HG02970 (cell line): ENCODE measurements around the gene MXD1.
"Not testable (repeated sequence)": the region's sequence is repeated elsewhere in the genome, so short reads cannot be mapped to it uniquely, and the experiment has no call there.

Source experiments
- ATAC-seq: cut with Tn5 transposase; IDR thresholded peaks from one replicate; pipeline ENCODE4 v1.9.1; 2021; ENCODE audit warnings: mild to moderate bottlenecking, moderate library complexity, moderate number of reproducible peaks; ENCODE audit not compliant: unreplicated experiment, low FRiP score

The MXD1 gene

GRCh38 chr2:69914950-69915945, at the start of gene MXD1:
Gene MXD1 (plus strand): TSS chr2:69915109. CDS start chr2:69915331, 222 bp downstream.
- ATAC-seq: peak; percentile 6

- ATAC-seq: no peak
These were observed 26.5 kb upstream of the MXD1 start for GRCh38 chr2:69888451-69888850.

- no peak for ATAC-seq
These were observed 25.6 kb upstream of the MXD1 start for GRCh38 chr2:69889302-69889701.

DNA sequence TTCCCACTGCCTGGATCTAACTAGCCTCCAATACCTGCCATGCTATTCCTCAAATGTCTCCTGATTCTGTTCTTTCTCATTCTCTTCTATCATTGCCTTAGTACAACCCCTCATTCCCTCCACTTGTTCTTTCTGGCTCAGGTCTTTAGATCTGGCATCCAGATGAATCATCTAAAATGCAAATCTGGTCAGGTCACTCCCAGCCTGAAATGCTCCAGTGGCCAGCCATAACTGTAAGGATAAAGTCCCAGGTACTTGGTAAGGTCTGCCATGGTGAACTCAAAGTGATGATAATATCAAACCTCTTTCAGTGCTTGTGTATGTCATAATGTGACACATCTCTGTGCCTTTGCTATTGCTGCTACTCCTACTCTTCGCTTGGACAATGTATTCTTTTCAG, 24.0 kb upstream of the MXD1 start:
- ATAC-seq: no peak

DNA sequence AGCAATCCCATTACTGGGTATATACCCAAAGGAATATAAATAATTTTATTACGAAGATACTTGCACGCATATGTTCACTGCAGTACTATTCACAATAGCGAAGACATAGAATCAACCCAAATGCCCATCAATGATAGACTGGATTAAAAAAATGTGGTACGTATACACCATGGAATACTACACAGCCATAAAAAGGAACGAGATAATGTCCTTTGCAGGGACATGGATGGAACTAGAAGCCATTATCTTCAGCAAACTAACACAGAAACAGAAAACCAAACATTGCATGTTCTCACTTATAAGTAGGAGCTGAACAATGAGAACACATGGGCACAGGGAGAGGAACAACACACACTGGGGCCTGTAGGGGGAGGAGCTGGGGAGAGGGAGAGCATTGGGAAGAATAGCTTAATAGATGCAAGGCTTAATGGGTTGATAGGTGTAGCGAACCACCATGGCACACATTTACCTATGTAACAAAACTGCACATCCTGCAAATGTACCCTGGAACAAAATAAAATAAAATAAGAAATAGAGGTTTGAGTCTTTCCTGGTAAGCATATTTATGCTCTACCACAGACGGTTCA, 22.0 kb upstream of the MXD1 start:
- ATAC-seq: not testable (repeated sequence)

GRCh38 chr2:69893684-69894551, 21.0 kb upstream of the MXD1 start, which contains the start of gene SNRNP27:
Gene SNRNP27 (plus strand): TSS chr2:69893956. CDS start chr2:69893985, 29 bp downstream.
- no peak for ATAC-seq

DNA sequence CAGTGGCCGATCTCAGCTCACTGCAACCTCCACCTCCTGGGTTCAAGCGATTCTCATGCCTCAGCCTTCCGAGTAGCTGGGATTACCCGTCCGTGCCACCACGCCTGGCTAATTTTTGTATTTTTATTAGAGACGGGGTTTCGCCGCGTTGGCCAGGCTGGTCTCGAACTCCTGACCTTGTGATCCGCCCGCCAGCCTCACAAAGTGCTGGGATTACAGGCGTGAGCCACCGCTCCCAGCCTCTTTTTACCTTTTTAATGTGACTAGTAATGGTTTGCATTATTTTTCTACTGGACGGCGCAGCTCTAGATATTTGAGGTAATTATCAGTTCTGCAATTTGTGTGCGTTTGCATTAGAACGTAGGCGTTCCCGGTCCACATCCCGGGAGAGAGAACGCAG, 20.2 kb upstream of the MXD1 start:
- ATAC-seq: not testable (repeated sequence)

- no peak for ATAC-seq
These were observed 12.5 kb upstream of the MXD1 start for GRCh38 chr2:69902213-69902922.

DNA sequence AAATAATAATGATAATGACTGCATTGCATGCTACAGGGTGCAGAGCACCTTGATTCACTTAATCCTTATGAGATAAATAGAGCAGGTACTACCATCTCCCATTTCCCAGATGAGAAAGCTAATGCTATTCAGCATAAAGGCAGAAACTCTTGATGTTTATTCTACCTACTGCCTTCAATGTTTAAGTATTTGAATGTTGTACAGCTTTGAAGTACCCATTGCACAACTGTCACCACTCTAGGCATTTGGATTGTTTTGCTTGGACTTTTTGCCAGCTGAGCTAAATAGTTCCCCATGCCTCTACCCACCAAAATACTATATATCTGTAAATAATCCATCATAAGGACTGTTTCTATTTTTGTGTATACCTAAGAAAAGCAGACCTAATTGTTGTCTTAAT, 7.7 kb upstream of the MXD1 start:
- no peak for ATAC-seq

GRCh38 chr2:69911985-69912563, 2.8 kb upstream of the MXD1 start:
- no peak for ATAC-seq

- peak; percentile 87 for ATAC-seq
These were observed 552 bp upstream of the MXD1 start for GRCh38 chr2:69914164-69914949.

- no peak for ATAC-seq
These were observed 1.2 kb downstream of the MXD1 start for GRCh38 chr2:69916106-69916505.

- no peak for ATAC-seq
These were observed 2.9 kb downstream of the MXD1 start for GRCh38 chr2:69917852-69918251.

DNA sequence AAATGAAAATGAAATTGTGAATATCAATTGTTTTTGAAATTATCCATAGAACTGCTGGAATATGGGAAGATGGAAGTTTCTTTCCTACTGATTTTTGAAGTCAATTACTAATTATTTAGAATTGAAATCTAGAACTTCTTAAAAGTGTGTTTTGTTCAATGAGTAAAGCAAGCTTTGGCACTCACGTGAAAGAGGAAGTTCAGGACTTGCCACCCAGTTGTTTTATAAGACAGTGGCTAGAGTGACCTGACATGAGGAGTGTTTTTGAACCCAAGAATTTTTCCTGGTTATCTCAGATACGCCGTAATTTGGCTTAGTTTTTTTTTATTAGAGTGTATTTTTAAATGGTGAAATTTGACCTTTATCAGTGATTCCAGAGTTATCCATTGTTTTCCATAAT, 3.5 kb downstream of the MXD1 start:
- no peak for ATAC-seq

DNA sequence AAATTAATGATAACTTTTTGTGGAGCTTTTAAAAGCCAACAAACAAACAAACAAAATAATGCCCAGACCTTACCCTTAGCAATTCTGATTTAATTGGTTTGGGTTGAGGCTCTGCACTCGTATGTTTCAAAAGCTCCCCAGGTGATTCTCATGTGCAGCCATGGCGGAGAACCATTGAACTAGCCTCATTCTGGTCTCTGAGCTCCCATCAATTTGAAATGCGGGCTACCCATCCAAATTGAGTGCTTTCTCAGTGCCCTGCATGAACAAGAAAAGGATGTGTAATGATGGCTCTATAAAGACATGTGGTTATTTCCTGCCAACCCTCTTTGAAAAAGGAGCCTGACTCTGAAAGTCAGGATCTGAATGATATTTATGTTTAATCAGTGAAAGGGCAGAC, 8.2 kb downstream of the MXD1 start:
- no peak for ATAC-seq

- no peak for ATAC-seq
These were observed 12.1 kb downstream of the MXD1 start for GRCh38 chr2:69926849-69927515.

DNA sequence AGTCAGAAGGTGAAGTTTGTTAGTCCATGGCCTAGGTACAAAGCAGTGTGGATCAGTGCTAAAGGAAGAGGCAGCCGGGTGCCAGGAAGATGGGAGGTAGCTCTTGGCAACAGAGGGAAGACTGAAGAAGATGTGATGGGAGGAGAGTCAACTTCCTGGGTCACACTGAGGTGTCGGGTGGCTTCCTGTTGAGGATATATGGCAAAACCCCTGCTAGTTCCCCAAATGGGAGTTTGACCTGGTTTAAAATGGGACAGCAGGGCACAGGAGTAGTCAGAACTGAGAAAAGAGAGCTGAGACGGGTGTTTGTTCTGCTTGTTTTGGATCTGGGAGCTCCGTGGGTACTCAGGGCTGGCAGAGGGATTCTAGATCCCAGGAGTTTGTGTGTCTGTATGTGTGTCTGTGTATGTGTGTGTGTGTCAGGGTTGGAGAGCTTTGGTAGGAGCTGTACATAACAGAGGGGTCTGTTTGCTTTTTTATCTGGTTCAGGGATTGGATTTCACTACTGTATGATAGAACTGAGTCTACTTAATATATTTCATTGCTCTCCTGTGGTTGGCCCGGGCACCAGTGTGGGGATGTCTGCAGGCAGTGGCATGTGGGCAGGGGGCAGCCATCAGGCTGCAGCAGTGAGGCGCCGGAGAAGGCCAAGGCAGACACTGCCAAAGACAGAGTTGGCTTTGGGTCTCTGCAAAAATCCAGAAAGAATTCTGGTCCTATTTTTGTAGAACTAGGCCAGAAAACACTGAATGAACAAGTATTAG, 17.1 kb downstream of the MXD1 start:
- no peak for ATAC-seq

- no peak for ATAC-seq
These were observed 17.6 kb downstream of the MXD1 start for GRCh38 chr2:69932596-69932922.
